GM23248 (cell line): ENCODE data around the gene MPST.

Source experiments
- EZH2 ChIP-seq: fragments of 200-600 bp; sonication (generic); IDR thresholded peaks from 2 replicates; pipeline ENCODE4 v1.6.1; 2018; ENCODE audit warnings: antibody characterized with exemption, mild to moderate bottlenecking; ENCODE audit not compliant: insufficient read depth, poor library complexity, severe bottlenecking
- EZH2phosphoT487 ChIP-seq: fragments of 200-600 bp; sonication (generic); IDR thresholded peaks from 2 replicates; pipeline ENCODE4 v1.6.1; 2018; ENCODE audit warnings: antibody characterized with exemption, moderate library complexity, mild to moderate bottlenecking, low read depth; ENCODE audit not compliant: insufficient read depth

DNA sequence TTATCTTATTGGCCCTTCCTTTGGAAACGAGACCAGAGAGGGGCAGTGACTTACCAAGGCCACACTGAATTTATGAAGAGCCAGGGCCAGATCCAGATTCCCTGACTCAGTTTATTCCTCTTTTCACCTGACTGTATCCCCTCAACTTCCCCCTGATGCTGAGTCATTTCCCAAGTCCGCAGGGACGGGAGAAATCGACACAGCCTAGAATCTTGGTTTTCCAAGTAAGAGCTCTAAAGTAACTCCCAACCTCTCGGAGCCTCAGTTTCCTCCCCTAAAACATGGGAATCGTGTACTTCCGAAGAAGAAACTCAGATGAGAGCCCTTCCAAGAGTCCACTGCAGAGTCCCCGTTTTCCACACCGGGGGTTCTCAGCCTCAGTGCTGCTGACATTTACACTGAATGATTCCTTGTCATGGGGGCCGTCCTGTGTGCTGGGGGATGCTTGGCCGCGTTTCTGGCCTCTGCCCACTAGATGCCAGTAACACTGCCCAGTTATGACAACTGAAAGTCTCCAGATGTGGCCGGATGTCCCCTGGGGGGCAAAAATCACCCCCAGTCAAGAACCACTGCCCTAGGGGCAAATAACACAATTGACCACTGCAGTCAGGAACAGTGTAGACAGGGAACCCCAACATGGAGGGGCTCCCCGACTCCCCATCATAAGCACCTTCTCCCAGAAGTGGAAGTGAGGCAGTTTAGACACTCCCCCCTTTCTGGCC lies 11.2 kb downstream of the MPST start:
- TF ChIP-seq EZH2phosphoT487 (no peak), EZH2 (no peak)
